ENCODE measurements around the gene NEK8. TPM values are rescaled to one million over a fixed set of nuclear protein-coding genes. Genes with fewer than 3 reads are reported as not detected.

NEK8 gene
- total RNA-seq, 4 donors from 2014 or later: 2.8 to 6.0 (median 3.5) TPM

GRCh38 chr17:28788100-28788499 is 59.5 kb downstream of the NEK8 start:
- H3K9me3 ChIP-seq: no peaks in the 10 kb centered on the region
- H3K36me3 ChIP-seq: peaks cover 0 to 5% (median 0%) of the 10 kb centered on the region in 3 donors
- no peak for TF ChIP-seq CTCF (IDR thresholded peaks at IDR 0.05)
- TF ChIP-seq POLR2A (IDR thresholded peaks at IDR 0.05): no peak
- no peak for TF ChIP-seq EP300 (IDR thresholded peaks at IDR 0.05)
- no peak overlapping the region for H3K27ac ChIP-seq
- H3K4me1 ChIP-seq: no peaks in the 10 kb centered on the region
- no peaks in the 10 kb centered on the region for H3K27me3 ChIP-seq
- 89 to 99% methylated on average over 4 of the region's 4 CpGs for WGBS, 2 donors
- no peak overlapping the region for H3K4me3 ChIP-seq
- no peak for DNase-seq (ENCODE audit: low spot score in 2 of 2)

Small RNAs within 50 kb of the gene (small RNA-seq; reads per million reads assigned to genes)
- not detected for gene SNORD42A
- gene SNORD42B: not detected
- not detected for gene SNORD4A
- gene SNORD4B: not detected

Other genes starting within 250 kb of the NEK8 start
- not detected for gene FOXN1, start 222.4 kb upstream of the NEK8 start, total RNA-seq
- gene UNC119, start 176.2 kb upstream of the NEK8 start, total RNA-seq: 10 to 100 TPM; 20.5 to 30.0 (median 22.4) TPM
- 10 to 100 TPM; 62.2 to 82.4 (median 73.2) TPM for gene PIGS, start 157.3 kb upstream of the NEK8 start, total RNA-seq
- gene ALDOC, start 151.9 kb upstream of the NEK8 start, total RNA-seq: 100 to 1,000 TPM in 3 of 4 donors, 10 to 100 TPM in 1; 46.2 to 222 (median 141) TPM
- gene SPAG5, start 129.8 kb upstream of the NEK8 start, total RNA-seq: 10 to 100 TPM in 1 of 4 donors, 1 to 10 TPM in 3; 5.7 to 11.4 (median 7.6) TPM
- gene RSKR, start 114.6 kb upstream of the NEK8 start, total RNA-seq: 10 to 100 TPM in 3 of 4 donors, 1 to 10 TPM in 1; 5.7 to 34.5 (median 16.2) TPM
- 100 to 1,000 TPM in 3 of 4 donors, 10 to 100 TPM in 1; 95.1 to 133 (median 111) TPM for gene BLTP2, start 83.6 kb upstream of the NEK8 start, total RNA-seq
- 10 to 100 TPM; 26.7 to 45.3 (median 32.4) TPM for gene SDF2, start 66.9 kb upstream of the NEK8 start, total RNA-seq
- 100 to 1,000 TPM in 1 of 4 donors, 10 to 100 TPM in 3; 56.4 to 101 (median 66.6) TPM for gene SUPT6H, start 66.6 kb upstream of the NEK8 start, total RNA-seq
- 1 to 10 TPM; 2.1 to 6.3 (median 4.6) TPM for gene PROCA1, start 16.9 kb upstream of the NEK8 start, total RNA-seq
- gene RAB34, start 10.9 kb upstream of the NEK8 start, total RNA-seq: 100 to 1,000 TPM; 189 to 298 (median 196) TPM
- 100 to 1,000 TPM; 431 to 573 (median 517) TPM for gene RPL23A, start 8.8 kb upstream of the NEK8 start, total RNA-seq
- 1 to 10 TPM in 1 of 4 donors, under 1 TPM in 1, not detected in 2; 0.44 to 1.2 TPM for gene TLCD1, start 2.6 kb upstream of the NEK8 start, total RNA-seq
- 10 to 100 TPM; 18.4 to 42.8 (median 30.0) TPM for gene TRAF4, start 15.2 kb downstream of the NEK8 start, total RNA-seq
- 10 to 100 TPM in 2 of 4 donors, 1 to 10 TPM in 2; 6.1 to 17.1 (median 11.4) TPM for gene FAM222B, start 114.0 kb downstream of the NEK8 start, total RNA-seq
- gene ERAL1, start 126.2 kb downstream of the NEK8 start, total RNA-seq: 10 to 100 TPM; 26.4 to 52.8 (median 36.2) TPM
- 10 to 100 TPM; 54.8 to 84.9 (median 65.2) TPM for gene FLOT2, start 168.9 kb downstream of the NEK8 start, total RNA-seq
- 10 to 100 TPM in 1 of 4 donors, 1 to 10 TPM in 3; 2.4 to 21.9 (median 8.8) TPM for gene DHRS13, start 174.3 kb downstream of the NEK8 start, total RNA-seq
- gene PHF12, start 222.7 kb downstream of the NEK8 start, total RNA-seq: 10 to 100 TPM; 45.7 to 95.1 (median 49.6) TPM